ENCODE data around the gene IL18BP.

IL18BP gene

GRCh38 chr11:71963468-71963867 lies 35.2 kb upstream of the IL18BP start:
- no peaks in the 10 kb centered on the region for H3K27me3 ChIP-seq
- no peaks in the 10 kb centered on the region for H3K4me1 ChIP-seq
- H3K36me3 ChIP-seq: peaks cover 17% of the 10 kb centered on the region
- no peaks in the 10 kb centered on the region for H3K9me3 ChIP-seq
- H3K4me3 ChIP-seq (ENCODE audit: low read depth, low read length): no peak overlapping the region
- TF ChIP-seq, protein P1, sequence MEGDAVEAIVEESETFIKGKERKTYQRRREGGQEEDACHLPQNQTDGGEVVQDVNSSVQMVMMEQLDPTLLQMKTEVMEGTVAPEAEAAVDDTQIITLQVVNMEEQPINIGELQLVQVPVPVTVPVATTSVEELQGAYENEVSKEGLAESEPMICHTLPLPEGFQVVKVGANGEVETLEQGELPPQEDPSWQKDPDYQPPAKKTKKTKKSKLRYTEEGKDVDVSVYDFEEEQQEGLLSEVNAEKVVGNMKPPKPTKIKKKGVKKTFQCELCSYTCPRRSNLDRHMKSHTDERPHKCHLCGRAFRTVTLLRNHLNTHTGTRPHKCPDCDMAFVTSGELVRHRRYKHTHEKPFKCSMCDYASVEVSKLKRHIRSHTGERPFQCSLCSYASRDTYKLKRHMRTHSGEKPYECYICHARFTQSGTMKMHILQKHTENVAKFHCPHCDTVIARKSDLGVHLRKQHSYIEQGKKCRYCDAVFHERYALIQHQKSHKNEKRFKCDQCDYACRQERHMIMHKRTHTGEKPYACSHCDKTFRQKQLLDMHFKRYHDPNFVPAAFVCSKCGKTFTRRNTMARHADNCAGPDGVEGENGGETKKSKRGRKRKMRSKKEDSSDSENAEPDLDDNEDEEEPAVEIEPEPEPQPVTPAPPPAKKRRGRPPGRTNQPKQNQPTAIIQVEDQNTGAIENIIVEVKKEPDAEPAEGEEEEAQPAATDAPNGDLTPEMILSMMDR (IDR thresholded peaks at IDR 0.05; ENCODE audit: low read depth, low read length): no peak
- DNase-seq: no peak

- H3K4me1 ChIP-seq: no peaks in the 10 kb centered on the region
- DNase-seq: no peak
- H3K36me3 ChIP-seq: peaks cover 21% of the 10 kb centered on the region
- H3K9me3 ChIP-seq: no peaks in the 10 kb centered on the region
- TF ChIP-seq, protein P1 (IDR thresholded peaks at IDR 0.05; ENCODE audit: low read depth, low read length): no peak
- H3K27me3 ChIP-seq: no peaks in the 10 kb centered on the region
- no peak overlapping the region for H3K4me3 ChIP-seq (ENCODE audit: low read depth, low read length)
Observed at GRCh38 chr11:71964641-71965040, 34.1 kb upstream of the IL18BP start.

DNA sequence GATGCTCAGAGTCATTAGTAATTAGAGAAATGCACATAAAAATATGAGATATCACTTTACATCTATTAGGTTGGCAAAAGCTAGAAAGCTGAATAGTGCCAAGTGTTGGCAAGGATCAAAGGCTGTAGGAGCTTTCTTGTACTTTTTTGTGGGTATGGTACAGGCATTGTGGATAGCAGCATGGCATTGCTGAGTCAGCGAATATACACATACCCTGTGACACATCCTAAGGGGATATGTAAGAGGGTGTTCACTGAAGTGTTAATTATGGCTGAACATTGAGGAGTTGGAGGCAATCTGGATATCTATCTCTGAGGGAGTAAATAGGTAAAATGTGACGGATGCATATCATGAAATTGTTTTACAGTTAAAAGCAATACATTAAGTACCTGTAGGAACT lies 27.0 kb upstream of the IL18BP start:
- TF ChIP-seq, protein P1 (IDR thresholded peaks at IDR 0.05; ENCODE audit: low read depth, low read length): no peak
- DNase-seq: no peak
- H3K9me3 ChIP-seq: no peaks in the 10 kb centered on the region
- no peak overlapping the region for H3K4me3 ChIP-seq (ENCODE audit: low read depth, low read length)
- H3K27me3 ChIP-seq: no peaks in the 10 kb centered on the region
- H3K4me1 ChIP-seq: no peaks in the 10 kb centered on the region
- peaks cover 8% of the 10 kb centered on the region for H3K36me3 ChIP-seq

DNA sequence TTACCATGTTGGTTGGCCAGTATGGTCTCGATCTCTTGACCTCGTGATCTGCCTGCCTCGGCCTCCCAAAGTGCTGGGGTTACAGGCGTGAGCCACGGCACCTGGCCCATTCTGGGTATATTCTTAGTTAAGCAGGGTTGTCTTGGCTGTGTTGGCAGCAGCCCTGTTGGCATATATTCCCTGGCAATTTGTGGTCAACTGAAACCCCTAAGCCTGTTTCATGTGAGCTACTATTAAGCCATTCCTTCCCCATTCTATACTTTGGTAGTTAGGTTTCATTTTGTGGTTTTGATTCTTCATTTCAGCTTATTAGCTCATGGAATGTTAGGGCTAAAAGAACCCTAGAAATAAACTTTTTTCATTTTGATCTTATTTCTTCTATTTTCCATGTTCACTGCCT lies 22.2 kb upstream of the IL18BP start:
- Histone ChIP-seq H3K4me3 (ENCODE audit: low read depth, low read length) (no peak overlapping the region), H3K4me1 (no peaks in the 10 kb centered on the region), H3K9me3 (no peaks in the 10 kb centered on the region), H3K36me3 (no peaks in the 10 kb centered on the region), H3K27me3 (no peaks in the 10 kb centered on the region)
- TF ChIP-seq, protein P1 (IDR thresholded peaks at IDR 0.05; ENCODE audit: low read depth, low read length): no peak
- no peak for DNase-seq

- TF ChIP-seq, protein P1 (IDR thresholded peaks at IDR 0.05; ENCODE audit: low read depth, low read length): no peak
- Histone ChIP-seq H3K4me3 (ENCODE audit: low read depth, low read length) (no peak overlapping the region), H3K27me3 (no peaks in the 10 kb centered on the region), H3K4me1 (no peaks in the 10 kb centered on the region), H3K36me3 (no peaks in the 10 kb centered on the region), H3K9me3 (no peaks in the 10 kb centered on the region)
- no peak for DNase-seq
Observed at GRCh38 chr11:71977090-71977489, 21.6 kb upstream of the IL18BP start.

GRCh38 chr11:71977743-71978418 lies 20.8 kb upstream of the IL18BP start:
- no peaks in the 10 kb centered on the region for H3K27me3 ChIP-seq
- H3K9me3 ChIP-seq: no peaks in the 10 kb centered on the region
- peak; percentile 58 for DNase-seq
- H3K4me3 ChIP-seq (ENCODE audit: low read depth, low read length): no peak overlapping the region
- H3K36me3 ChIP-seq: no peaks in the 10 kb centered on the region
- TF ChIP-seq, protein P1 (IDR thresholded peaks at IDR 0.05; ENCODE audit: low read depth, low read length): peak; percentile 86
- H3K4me1 ChIP-seq: no peaks in the 10 kb centered on the region

Measured in BE2C (cell line).